Esophagus squamous epithelium (tissue), 5 donors: ENCODE results near the gene EDC3. TPM values are rescaled to one million over a fixed set of nuclear protein-coding genes. Genes with fewer than 3 reads are reported as not detected.
A peak's percentile ranks its signal among the peaks of the same experiment; 100 is the strongest.

Experiments
- DNase-seq: peaks from one replicate; lab custom pipeline; 2025; lab: John Stamatoyannopoulos, UW
- H3K27ac ChIP-seq, 4 donors: fragments of 200-600 bp; sonication (generic); one replicate each; pipeline ENCODE4 v1.5.1; 2016 to 2019; ENCODE audit warnings: mild to moderate bottlenecking in 1 of 4
- H3K27me3 ChIP-seq, 4 donors: fragments of 200-600 bp; sonication (generic); 1 replicate in 3 of 4; 2 replicates in 1 of 4; pipeline versions ENCODE4 v1.5.1 to v1.6.0; 2017 to 2021; ENCODE audit warnings: antibody characterized with exemption in 1 of 4
- H3K36me3 ChIP-seq, 3 donors: fragments of 200-600 bp; sonication (generic); one replicate each; pipeline ENCODE4 v1.5.1; 2016 to 2019
- H3K4me1 ChIP-seq, 3 donors: fragments of 200-600 bp; sonication (generic); one replicate each; pipeline ENCODE4 v1.5.1; 2017 to 2019
- H3K4me3 ChIP-seq, 4 donors: fragments of 200-600 bp; sonication (generic); 1 replicate in 3 of 4; 2 replicates in 1 of 4; pipeline ENCODE4 v1.5.1; 2016 to 2019; ENCODE audit warnings: mild to moderate bottlenecking in 2 of 4, moderate library complexity in 1 of 4
- H3K9me3 ChIP-seq, 3 donors: fragments of 200-600 bp; sonication (generic); one replicate each; pipeline ENCODE4 v1.5.1; 2016 to 2019
- POLR2A ChIP-seq, 4 donors: fragments of 450-650 bp; IDR thresholded peaks; one replicate each; pipeline ENCODE4 v1.6.1; 2017; ENCODE audit warnings: antibody characterized with exemption in 4 of 4, mild to moderate bottlenecking in 4 of 4, moderate library complexity in 3 of 4
- WGBS, 2 donors: methylation state at CpG; one replicate each; pipeline ENCODE4 v1.1.5; 2018; 5-methylcytosine and 5-hydroxymethylcytosine counted together
- intact Hi-C: fragments of 100-400 bp; cut with DNase I; formaldehyde crosslinking; loops from one replicate; pipeline ENCODE4 v1.15.0; 2022
- total RNA-seq, 4 donors: library from RNA; depleted of rRNA; stranded (reverse); fragments of >200 nt; gene quantifications; one replicate each; pipeline ENCODE4 v1.1.0, GENCODE V29; 2016
- TF ChIP-seq, protein P1 (sequence below), 6 experiments: fragments of 450-650 bp in 4 of 6; fragments of 200-600 bp in 2 of 6; sonication (generic) in 2 of 6; IDR thresholded peaks; one replicate each; pipeline ENCODE4 v1.5.1; 2016 to 2019; ENCODE audit warnings: antibody characterized with exemption in 6 of 6, mild to moderate bottlenecking in 4 of 6, moderate library complexity in 4 of 6
- donor health status: DM: yes; HTN: yes; CAD: no.

The EDC3 gene
- total RNA-seq, 4 donors from 2014 or later, result 10.0 to 17.4 (median 13.2) TPM

- H3K27ac ChIP-seq, result no peak overlapping the region
Observed at GRCh38 chr15:74622758-74623157, 73.1 kb downstream of the EDC3 start.

GRCh38 chr15:74621936-74622335 is 73.9 kb downstream of the EDC3 start:
- no peak overlapping the region for H3K27ac ChIP-seq
- H3K4me1 ChIP-seq, result peaks cover 26 to 51% (median 28%) of the 10 kb centered on the region in 3 donors
- no peak for DNase-seq
- 87 to 89% methylated on average over 20 of the region's 21 CpGs for WGBS, 2 donors
- TF ChIP-seq, protein P1, sequence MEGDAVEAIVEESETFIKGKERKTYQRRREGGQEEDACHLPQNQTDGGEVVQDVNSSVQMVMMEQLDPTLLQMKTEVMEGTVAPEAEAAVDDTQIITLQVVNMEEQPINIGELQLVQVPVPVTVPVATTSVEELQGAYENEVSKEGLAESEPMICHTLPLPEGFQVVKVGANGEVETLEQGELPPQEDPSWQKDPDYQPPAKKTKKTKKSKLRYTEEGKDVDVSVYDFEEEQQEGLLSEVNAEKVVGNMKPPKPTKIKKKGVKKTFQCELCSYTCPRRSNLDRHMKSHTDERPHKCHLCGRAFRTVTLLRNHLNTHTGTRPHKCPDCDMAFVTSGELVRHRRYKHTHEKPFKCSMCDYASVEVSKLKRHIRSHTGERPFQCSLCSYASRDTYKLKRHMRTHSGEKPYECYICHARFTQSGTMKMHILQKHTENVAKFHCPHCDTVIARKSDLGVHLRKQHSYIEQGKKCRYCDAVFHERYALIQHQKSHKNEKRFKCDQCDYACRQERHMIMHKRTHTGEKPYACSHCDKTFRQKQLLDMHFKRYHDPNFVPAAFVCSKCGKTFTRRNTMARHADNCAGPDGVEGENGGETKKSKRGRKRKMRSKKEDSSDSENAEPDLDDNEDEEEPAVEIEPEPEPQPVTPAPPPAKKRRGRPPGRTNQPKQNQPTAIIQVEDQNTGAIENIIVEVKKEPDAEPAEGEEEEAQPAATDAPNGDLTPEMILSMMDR (IDR thresholded peaks at IDR 0.05), result no peak
- no peak for TF ChIP-seq POLR2A (IDR thresholded peaks at IDR 0.05)
- H3K4me3 ChIP-seq, result no peak overlapping the region
- intact Hi-C loops, result loop anchor here (5.0 kb wide), 1 partner anchor 245 kb away; no protein-coding TSS in a partner anchor
- no peaks in the 10 kb centered on the region for H3K27me3 ChIP-seq
- H3K9me3 ChIP-seq, result no peaks in the 10 kb centered on the region
- H3K36me3 ChIP-seq, result peaks cover 60 to 88% (median 70%) of the 10 kb centered on the region in 3 donors

More at GRCh38 chr15:74622758-74623157, 73.1 kb downstream of the EDC3 start:
- Histone ChIP-seq H3K27me3 (no peaks in the 10 kb centered on the region), H3K4me1 (peaks cover 18 to 43% (median 23%) of the 10 kb centered on the region in 3 donors), H3K9me3 (no peaks in the 10 kb centered on the region), H3K4me3 (no peak overlapping the region), H3K36me3 (peaks cover 61 to 96% (median 78%) of the 10 kb centered on the region in 3 donors)
- DNase-seq, result no peak
- intact Hi-C loops, result loop anchor here (5.0 kb wide), 1 partner anchor 245 kb away; no protein-coding TSS in a partner anchor
- no peak for TF ChIP-seq POLR2A (IDR thresholded peaks at IDR 0.05)
- TF ChIP-seq, protein P1 (IDR thresholded peaks at IDR 0.05), result no peak
- WGBS, 2 donors, result 78 to 100% methylated on average over 1 to 3 of the region's 3 CpGs

GRCh38 chr15:74621546-74621920 is 74.3 kb downstream of the EDC3 start:
- Histone ChIP-seq H3K36me3 (peaks cover 60 to 84% (median 66%) of the 10 kb centered on the region in 3 donors), H3K4me1 (peaks cover 30 to 55% (median 32%) of the 10 kb centered on the region in 3 donors)
- intact Hi-C loops, result loop anchor here (5.0 kb wide), 1 partner anchor 244 kb away; no protein-coding TSS in a partner anchor

DNA sequence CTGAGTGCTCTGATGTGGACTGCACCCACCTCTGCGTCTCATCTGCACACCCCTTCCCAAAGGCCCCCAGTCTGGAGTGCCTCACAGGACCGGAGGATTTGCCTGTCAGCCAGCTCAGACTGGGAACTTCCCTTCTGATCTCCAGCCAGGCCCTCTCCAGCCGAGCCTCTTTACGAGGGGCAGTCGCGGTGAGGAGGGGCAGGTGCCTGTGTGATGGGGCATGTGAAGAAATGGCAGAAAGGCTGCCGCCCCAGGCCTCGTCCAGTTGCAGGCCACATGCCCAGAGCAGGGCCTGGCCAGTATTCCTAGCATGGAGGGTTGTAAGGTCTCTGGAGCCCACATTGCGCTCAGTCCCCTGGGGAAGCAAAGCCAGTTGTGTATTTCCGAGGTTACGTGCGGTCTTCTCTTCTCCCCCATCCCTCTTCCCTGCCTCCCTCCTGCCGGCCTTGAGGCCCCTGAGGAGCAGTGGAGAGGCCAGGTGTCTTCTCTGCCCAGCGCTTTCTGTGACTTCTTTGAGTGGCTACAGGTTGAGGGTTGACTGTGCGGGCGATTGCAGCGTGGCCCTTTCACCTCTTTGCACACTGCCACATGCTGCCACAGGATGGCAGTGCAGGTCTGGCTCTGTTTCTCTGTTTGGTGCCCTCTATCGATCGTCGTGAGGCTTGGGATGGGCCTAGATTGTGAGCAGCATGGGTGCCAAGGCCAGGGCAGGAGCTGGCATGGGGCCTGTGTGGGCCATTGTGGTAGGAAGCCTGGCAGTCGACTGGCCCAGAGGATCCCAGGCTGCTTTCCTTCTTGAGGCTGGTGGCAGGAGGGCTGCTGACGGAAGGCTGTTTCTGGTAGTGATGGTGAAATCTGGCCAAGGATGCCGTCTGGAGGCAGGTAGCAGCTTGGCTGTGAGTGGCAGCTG is 74.9 kb downstream of the EDC3 start:
- TF ChIP-seq POLR2A (IDR thresholded peaks at IDR 0.05), result no peak
- TF ChIP-seq, protein P1 (IDR thresholded peaks at IDR 0.05), result peak; percentile 66 to 93 (median 78)
- intact Hi-C loops, result loop anchor here (5.0 kb wide), 1 partner anchor 244 kb away; no protein-coding TSS in a partner anchor
- H3K4me3 ChIP-seq, result no peak overlapping the region
- whole genome bisulfite sequencing, 2 donors, result 39 to 66% methylated on average over 14 to 17 of the region's 23 CpGs
- no peaks in the 10 kb centered on the region for H3K27me3 ChIP-seq
- H3K9me3 ChIP-seq, result no peaks in the 10 kb centered on the region
- DNase-seq, result no peak
- H3K4me1 ChIP-seq, result peaks cover 31 to 59% (median 33%) of the 10 kb centered on the region in 3 donors
- peaks cover 55 to 77% (median 59%) of the 10 kb centered on the region in 3 donors for H3K36me3 ChIP-seq
- H3K27ac ChIP-seq, result no peak overlapping the region

More at GRCh38 chr15:74621546-74621920, 74.3 kb downstream of the EDC3 start:
- Histone ChIP-seq H3K27ac (no peak overlapping the region), H3K27me3 (no peaks in the 10 kb centered on the region), H3K4me3 (no peak overlapping the region), H3K9me3 (no peaks in the 10 kb centered on the region)
- TF ChIP-seq, protein P1 (IDR thresholded peaks at IDR 0.05), result no peak
- TF ChIP-seq POLR2A (IDR thresholded peaks at IDR 0.05), result no peak
- DNase-seq, result no peak
- 60 to 81% methylated on average over 13 to 14 of the region's 16 CpGs for WGBS, 2 donors
